Ectodermal cell (in vitro differentiated cells): ENCODE data around the gene INTS11.

Experiments used
- H3K27ac ChIP-seq: 2 replicates; pipeline ENCODE4 v1.7.0; 2013; ENCODE audit warnings: mild to moderate bottlenecking, low read depth, low read length; ENCODE audit not compliant: insufficient read depth, poor library complexity, severe bottlenecking
- H3K27me3 ChIP-seq: 2 replicates; pipeline ENCODE4 v1.7.0; 2013; ENCODE audit warnings: mild to moderate bottlenecking, low read length; ENCODE audit not compliant: insufficient read depth, control insufficient read depth, poor library complexity, severe bottlenecking
- H3K36me3 ChIP-seq: one replicate; pipeline ENCODE4 v1.7.0; 2013; ENCODE audit warnings: low read length; ENCODE audit not compliant: control insufficient read depth, insufficient read depth
- H3K4me1 ChIP-seq: one replicate; pipeline ENCODE4 v1.7.0; 2013; ENCODE audit warnings: low read length; ENCODE audit not compliant: control insufficient read depth, insufficient read depth
- H3K4me3 ChIP-seq: 2 replicates; pipeline ENCODE4 v1.7.0; 2013; ENCODE audit warnings: low read depth, low read length, control low read depth; ENCODE audit not compliant: insufficient read depth
- H3K9me3 ChIP-seq: 2 replicates; pipeline ENCODE4 v1.7.0; 2013; ENCODE audit warnings: mild to moderate bottlenecking, low read length, moderate library complexity; ENCODE audit not compliant: control insufficient read depth
- WGBS, 2 experiments: methylation state at CpG; one replicate each; pipeline ENCODE4 v1.1.7; 2013; ENCODE audit warnings: missing lambda C conversion rate in 2 of 2; 5-methylcytosine and 5-hydroxymethylcytosine counted together

INTS11 gene

GRCh38 chr1:1356796-1357401 is 32.4 kb upstream of the INTS11 start:
- 71 to 73% methylated on average over 26 of the region's 26 CpGs for WGBS, 2 experiments
- Histone ChIP-seq H3K27me3 (no peaks in the 10 kb centered on the region), H3K27ac (no peak overlapping the region), H3K36me3 (no peaks in the 10 kb centered on the region), H3K9me3 (no peaks in the 10 kb centered on the region), H3K4me3 (peak overlapping the region; percentile 45), H3K4me1 (peaks cover 64% of the 10 kb centered on the region)

DNA sequence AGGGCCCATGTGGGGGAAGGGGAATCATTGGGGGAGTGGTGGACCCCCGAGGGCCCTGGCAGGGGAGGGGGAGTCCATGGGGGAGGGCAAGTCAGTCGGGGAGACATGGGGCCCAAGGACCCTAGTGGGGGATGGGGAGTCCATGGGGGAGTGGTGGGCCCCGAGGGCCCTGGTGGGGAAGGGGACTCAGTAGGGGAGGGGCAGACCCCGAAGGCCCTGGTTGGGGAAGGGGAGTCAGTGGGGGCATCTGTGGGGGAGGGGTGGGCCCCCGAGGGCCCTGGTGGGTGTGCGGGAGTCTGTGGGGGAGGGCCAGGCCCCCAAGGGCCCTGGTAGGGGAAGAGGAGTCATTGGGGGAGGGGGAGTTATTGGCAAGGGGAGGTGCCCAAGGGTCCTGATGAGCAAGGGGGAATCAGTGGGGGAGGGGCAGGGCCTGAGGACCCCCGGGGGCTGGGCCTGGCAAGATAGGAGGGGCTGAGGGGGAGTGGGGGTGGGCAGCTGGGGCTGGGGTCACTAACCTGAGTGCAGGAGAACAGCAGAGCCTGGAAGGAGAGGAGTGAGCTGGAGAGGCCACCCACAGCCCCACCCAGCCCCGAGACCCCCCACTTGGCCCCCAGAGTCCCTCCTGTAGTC is 31.8 kb upstream of the INTS11 start:
- Histone ChIP-seq H3K4me3 (no peak overlapping the region), H3K4me1 (peaks cover 63% of the 10 kb centered on the region), H3K36me3 (no peaks in the 10 kb centered on the region), H3K27me3 (no peaks in the 10 kb centered on the region), H3K27ac (no peak overlapping the region), H3K9me3 (no peaks in the 10 kb centered on the region)
- whole genome bisulfite sequencing, 2 experiments = 88 to 89% methylated on average over 8 of the region's 8 CpGs

GRCh38 chr1:1355416-1355815 is 31.0 kb upstream of the INTS11 start:
- Histone ChIP-seq H3K4me1 (peaks cover 55% of the 10 kb centered on the region), H3K4me3 (no peak overlapping the region), H3K27me3 (no peaks in the 10 kb centered on the region), H3K27ac (no peak overlapping the region), H3K9me3 (no peaks in the 10 kb centered on the region), H3K36me3 (no peaks in the 10 kb centered on the region)
- 91 to 95% methylated on average over 44 to 52 of the region's 52 CpGs for whole genome bisulfite sequencing, 2 experiments

GRCh38 chr1:1354271-1355247 is 30.1 kb upstream of the INTS11 start:
- 91 to 93% methylated on average over 116 of the region's 116 CpGs for WGBS, 2 experiments
- Histone ChIP-seq H3K36me3 (no peaks in the 10 kb centered on the region), H3K27ac (no peak overlapping the region), H3K9me3 (no peaks in the 10 kb centered on the region), H3K4me3 (no peak overlapping the region), H3K27me3 (no peaks in the 10 kb centered on the region), H3K4me1 (peaks cover 47% of the 10 kb centered on the region)

DNA sequence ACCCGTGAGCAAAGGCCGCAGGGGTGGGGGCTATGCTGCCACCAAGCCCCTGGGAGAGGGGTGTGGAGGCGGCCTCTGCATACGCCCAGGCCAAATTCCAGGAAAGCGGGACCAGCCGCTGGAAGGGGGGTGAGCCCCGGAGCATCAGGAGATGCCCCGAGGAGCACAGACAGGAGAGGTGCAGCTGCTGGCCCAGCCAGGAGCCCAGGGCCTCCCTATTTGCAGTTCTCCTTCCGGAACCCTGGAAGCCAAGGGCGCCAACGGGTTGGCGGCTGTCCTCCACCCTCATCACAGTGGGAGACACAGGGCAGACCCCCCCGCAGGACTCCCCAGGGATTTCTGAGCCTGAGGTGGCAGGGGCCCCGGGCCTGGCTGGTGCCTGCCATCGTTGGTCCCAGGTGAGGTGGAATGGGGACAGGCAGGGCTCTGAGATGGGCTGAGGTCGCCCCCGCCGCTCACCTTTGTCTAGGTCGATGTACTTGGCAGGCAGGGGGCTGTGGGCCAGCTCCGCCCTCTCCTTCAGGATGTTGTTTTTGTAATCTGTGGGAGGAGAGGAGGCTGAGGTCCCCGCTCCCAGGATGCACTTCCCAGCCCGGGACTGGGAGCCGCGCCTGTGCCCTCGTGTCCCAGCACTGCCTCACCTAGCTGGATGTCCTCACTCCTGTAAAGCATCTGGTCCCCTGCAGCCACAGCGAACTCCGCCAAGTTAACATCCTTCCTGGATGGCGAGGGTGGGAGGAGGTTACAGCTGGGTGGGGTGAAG is 29.1 kb upstream of the INTS11 start:
- Histone ChIP-seq H3K4me3 (no peak overlapping the region), H3K27me3 (no peaks in the 10 kb centered on the region), H3K27ac (no peak overlapping the region), H3K4me1 (peaks cover 37% of the 10 kb centered on the region), H3K36me3 (no peaks in the 10 kb centered on the region), H3K9me3 (no peaks in the 10 kb centered on the region)
- 69 to 71% methylated on average over 28 of the region's 28 CpGs for WGBS, 2 experiments

DNA sequence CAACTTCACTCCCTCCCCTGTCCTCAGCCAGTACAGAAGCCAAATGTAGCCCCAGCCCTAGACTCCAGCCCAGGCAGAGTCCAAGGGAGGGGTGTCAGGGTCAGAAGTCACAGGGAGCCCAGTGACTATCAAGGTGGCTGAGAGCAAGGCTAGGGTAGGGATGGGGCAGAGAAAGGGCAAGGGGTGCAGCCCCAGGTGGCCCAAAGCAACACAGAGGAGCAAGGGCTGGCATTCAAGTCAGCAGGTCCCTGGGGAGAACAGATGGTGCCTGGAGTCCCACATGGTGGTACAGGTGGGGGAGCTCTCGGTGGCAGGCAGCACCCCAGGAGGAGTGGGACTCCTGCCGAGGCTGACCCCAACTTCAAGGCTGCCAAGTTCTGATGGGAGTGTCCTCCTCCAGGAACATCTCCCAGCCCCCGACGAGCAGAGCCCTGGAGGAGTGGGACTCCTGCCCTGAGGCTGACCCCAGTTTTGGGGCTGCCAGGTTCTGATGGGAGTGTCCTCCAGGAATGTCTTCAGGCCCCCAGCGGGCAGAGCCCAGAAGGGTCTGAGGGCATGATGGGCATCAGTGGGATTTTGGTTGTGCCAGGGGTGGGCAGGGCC is 28.4 kb upstream of the INTS11 start:
- no peaks in the 10 kb centered on the region for H3K27me3 ChIP-seq
- no peak overlapping the region for H3K27ac ChIP-seq
- H3K9me3 ChIP-seq = no peaks in the 10 kb centered on the region
- no peaks in the 10 kb centered on the region for H3K36me3 ChIP-seq
- WGBS, 2 experiments = 54 to 56% methylated on average over 5 of the region's 5 CpGs
- H3K4me1 ChIP-seq = peaks cover 39% of the 10 kb centered on the region
- no peak overlapping the region for H3K4me3 ChIP-seq

GRCh38 chr1:1351511-1352427 is 27.3 kb upstream of the INTS11 start:
- no peaks in the 10 kb centered on the region for H3K27me3 ChIP-seq
- 62 to 63% methylated on average over 29 of the region's 29 CpGs for WGBS, 2 experiments
- no peaks in the 10 kb centered on the region for H3K9me3 ChIP-seq
- peaks cover 35% of the 10 kb centered on the region for H3K4me1 ChIP-seq
- H3K36me3 ChIP-seq = no peaks in the 10 kb centered on the region
- peak overlapping the region; percentile 25 for H3K4me3 ChIP-seq
- no peak overlapping the region for H3K27ac ChIP-seq

- Histone ChIP-seq H3K27ac (peak within 1 kb of the TSS; percentile 17), H3K27me3 (no peaks in the 10 kb centered on the region), H3K4me3 (peak within 1 kb of the TSS; percentile 68), H3K9me3 (no peaks in the 10 kb centered on the region), H3K4me1 (peaks cover 32% of the 10 kb centered on the region), H3K36me3 (no peaks in the 10 kb centered on the region)
- WGBS, 2 experiments = 0% methylated on average over 117 of the region's 122 CpGs
Observed at GRCh38 chr1:1349256-1350012, 25.0 kb upstream of the INTS11 start, which contains the start of gene DVL1. Gene DVL1 (minus strand): TSS chr1:1349418. CDS start chr1:1349065, 353 bp downstream.
